GM10266 (cell line): Measurements from ENCODE around the gene KASH5.

Source experiments
- DNase-seq: peaks from one replicate; pipeline ENCODE4 v3.0.0; 2012; ENCODE audit errors: extremely low spot score
- TF ChIP-seq, protein P1 (sequence below): IDR thresholded peaks from 2 replicates; pipeline ENCODE4 v1.5.1; 2012; ENCODE audit warnings: mild to moderate bottlenecking, low read depth; ENCODE audit not compliant: control insufficient read depth, insufficient read depth; ENCODE audit errors: missing control alignments

The KASH5 gene

DNA sequence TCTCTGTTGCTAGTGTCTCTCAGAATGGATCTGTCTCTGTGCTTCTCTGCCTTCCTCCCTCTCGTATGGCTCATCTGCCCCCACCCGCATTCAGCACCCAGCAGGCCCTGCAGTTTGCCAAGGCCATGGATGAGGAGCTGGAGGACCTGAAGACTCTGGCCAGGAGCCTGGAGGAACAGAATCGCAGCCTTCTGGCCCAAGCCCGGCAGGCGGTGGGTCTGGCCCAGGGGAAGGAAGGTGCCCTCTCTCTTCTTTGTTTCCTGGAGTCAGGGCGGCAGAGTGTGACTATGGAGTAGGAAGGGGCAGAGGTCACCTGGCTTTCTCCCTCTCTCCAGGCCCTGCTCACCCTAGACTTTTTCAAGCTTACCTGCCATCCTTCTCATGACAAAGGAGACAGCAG lies 10.9 kb downstream of the KASH5 start:
- TF ChIP-seq, protein P1, sequence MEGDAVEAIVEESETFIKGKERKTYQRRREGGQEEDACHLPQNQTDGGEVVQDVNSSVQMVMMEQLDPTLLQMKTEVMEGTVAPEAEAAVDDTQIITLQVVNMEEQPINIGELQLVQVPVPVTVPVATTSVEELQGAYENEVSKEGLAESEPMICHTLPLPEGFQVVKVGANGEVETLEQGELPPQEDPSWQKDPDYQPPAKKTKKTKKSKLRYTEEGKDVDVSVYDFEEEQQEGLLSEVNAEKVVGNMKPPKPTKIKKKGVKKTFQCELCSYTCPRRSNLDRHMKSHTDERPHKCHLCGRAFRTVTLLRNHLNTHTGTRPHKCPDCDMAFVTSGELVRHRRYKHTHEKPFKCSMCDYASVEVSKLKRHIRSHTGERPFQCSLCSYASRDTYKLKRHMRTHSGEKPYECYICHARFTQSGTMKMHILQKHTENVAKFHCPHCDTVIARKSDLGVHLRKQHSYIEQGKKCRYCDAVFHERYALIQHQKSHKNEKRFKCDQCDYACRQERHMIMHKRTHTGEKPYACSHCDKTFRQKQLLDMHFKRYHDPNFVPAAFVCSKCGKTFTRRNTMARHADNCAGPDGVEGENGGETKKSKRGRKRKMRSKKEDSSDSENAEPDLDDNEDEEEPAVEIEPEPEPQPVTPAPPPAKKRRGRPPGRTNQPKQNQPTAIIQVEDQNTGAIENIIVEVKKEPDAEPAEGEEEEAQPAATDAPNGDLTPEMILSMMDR: no peak

DNA sequence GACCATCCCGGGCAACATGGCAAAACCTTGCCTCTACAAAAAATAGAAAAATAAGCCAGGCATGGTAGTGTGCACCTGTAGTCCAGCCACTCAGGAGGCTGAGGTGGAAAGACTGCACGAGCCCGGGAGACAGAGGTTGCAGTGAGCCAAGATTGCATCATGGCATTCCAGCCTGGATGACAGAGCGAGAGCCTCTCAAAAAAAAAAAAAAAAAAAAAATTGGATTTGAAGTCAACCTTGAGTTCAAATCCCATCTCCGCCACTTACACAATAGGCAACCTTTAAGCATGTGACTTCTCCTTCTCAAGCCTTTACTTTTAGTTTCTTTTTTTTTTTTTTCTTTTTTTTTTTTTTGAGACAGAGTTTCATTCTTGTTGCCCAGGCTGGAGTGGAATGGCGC lies 12.0 kb downstream of the KASH5 start:
- TF ChIP-seq, protein P1: no peak
- no peak for DNase-seq

More for the DNA sequence above, 10.9 kb downstream of the KASH5 start:
- no peak for DNase-seq

DNA sequence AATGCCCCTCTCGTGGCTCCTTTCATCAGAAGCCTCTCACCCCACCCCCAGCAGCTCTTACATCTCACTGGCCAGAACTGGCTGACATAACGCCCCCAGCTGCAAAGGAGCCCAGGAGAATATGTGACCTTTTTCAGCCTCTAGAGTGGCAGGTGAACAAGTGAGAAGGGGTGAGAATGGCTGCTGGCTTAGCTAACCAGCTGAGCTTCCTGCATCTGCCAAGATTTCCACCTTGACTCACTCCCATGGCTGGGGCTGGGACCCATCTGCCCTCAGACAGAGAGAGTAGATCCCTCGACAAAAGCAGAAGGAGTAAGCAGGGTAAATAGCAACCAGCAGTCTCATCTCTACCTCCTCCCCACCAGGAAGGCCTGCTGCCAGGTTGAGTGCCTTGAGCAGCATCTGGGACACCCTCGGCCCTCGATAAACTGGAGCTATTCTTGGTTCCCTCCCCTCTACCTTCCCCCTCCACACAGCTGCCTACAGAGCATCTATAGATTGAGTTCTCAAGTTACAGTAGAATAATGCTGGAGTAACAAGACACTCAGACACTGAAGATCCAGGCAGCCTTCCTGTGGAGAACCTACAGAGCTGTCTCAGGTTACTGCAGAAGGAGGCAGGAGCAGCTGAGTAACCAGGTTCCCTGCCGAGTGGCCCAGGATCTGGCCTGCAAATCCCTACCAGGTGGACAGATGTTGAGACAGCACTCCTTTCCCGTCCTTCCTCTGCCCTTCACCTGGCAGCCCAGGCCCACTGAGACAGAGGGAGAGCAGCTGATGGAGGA lies 15.5 kb downstream of the KASH5 start:
- DNase-seq: peak; percentile 13
- TF ChIP-seq, protein P1: no peak

DNA sequence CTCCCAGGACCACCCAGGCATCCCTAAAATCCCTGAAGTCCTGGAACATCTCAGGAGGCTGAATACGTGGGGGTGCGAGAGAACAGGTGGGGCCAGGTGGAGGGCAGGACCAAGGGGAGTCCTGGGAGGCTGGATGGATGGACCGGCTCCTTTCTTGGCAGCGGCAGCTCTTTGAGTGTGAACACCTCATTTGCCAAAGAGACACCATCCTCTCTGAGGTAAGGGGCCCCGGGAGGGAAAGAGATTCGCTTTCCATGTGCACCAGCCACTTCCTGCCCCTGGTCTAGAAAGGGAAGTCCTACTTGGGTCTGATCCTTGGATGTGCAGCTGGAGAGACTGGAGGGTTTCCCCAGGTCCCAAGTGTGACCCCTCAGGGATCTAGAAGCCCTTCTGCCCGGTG lies 19.0 kb downstream of the KASH5 start:
- TF ChIP-seq, protein P1: no peak
- DNase-seq: no peak

DNA sequence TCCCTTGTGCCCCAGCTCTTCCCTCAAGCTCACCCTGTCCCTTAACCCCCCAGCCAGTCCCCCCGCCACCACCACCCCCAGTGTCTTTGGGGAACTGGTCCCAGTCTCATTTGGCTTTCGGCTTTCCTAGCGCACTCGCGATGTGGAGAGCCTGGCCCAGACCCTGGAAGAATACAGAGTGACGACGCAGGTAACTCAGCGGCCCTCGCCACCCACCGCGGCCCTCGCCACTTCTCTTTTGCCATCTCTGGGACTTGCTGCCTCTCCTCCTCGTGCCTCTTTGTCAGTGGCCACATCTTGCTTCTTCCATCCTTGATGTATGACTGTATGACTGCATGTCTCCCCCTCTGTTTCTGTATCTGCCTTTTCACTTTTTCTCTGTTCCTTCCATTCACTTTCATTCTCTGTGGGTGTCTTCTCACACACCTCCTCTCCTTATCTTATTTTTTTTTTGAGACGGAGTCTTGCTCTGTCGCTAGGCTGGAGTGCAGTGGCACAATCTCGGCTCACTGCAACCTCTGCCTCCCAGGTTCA lies 19.5 kb downstream of the KASH5 start:
- TF ChIP-seq, protein P1: no peak
- DNase-seq: no peak

DNA sequence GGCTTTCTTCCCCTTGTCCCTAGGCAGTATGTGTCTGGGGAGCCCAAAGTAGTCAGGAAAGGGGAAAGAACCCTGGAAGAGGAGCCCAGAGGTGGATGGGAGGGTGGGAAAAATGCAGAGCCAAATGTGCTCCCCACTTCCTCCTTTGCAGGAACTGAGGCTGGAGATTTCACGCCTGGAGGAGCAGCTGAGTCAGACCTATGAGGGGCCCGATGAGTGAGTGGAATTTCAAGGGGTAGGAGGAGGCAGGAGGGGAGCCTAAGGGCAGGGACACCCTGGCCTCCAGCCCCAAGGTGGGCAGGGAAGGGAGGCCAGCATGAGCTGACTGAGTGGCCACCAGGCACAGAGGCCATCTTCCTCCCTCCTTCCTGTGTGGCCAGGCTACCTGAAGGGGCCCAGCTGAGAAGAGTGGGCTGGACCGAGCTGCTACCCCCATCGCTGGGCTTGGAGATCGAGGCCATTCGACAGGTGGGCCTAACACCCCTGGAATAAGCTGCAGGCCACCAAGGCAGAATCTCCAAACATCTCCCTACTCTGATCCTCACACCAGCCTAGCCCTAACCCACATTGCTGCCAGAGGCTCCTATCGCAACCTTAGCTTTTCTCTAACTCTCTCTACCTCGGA lies 20.9 kb downstream of the KASH5 start:
- TF ChIP-seq, protein P1: no peak
- DNase-seq: peak; percentile 26
